Tibial nerve (tissue), 4 donors: ENCODE data around the gene GLYR1.

ENCODE experiments used
- CTCF ChIP-seq, 5 experiments: fragments of 200-600 bp in 3 of 5; fragments of 450-650 bp in 2 of 5; sonication (generic) in 3 of 5; IDR thresholded peaks; one replicate each; pipeline ENCODE4 v1.5.1; 2016 to 2019; ENCODE audit warnings: antibody characterized with exemption in 5 of 5, mild to moderate bottlenecking in 3 of 5, moderate library complexity in 2 of 5
- EP300 ChIP-seq, 2 donors: sonication (generic); formaldehyde crosslinking; IDR thresholded peaks; one replicate each; pipeline ENCODE4 v1.6.1; 2017; ENCODE audit warnings: antibody characterized with exemption in 2 of 2, mild to moderate bottlenecking in 1 of 2
- POLR2A ChIP-seq, 2 donors: fragments of 450-650 bp; IDR thresholded peaks; one replicate each; pipeline ENCODE4 v1.6.1; 2017; ENCODE audit warnings: antibody characterized with exemption in 2 of 2, mild to moderate bottlenecking in 2 of 2, moderate library complexity in 2 of 2

DNA sequence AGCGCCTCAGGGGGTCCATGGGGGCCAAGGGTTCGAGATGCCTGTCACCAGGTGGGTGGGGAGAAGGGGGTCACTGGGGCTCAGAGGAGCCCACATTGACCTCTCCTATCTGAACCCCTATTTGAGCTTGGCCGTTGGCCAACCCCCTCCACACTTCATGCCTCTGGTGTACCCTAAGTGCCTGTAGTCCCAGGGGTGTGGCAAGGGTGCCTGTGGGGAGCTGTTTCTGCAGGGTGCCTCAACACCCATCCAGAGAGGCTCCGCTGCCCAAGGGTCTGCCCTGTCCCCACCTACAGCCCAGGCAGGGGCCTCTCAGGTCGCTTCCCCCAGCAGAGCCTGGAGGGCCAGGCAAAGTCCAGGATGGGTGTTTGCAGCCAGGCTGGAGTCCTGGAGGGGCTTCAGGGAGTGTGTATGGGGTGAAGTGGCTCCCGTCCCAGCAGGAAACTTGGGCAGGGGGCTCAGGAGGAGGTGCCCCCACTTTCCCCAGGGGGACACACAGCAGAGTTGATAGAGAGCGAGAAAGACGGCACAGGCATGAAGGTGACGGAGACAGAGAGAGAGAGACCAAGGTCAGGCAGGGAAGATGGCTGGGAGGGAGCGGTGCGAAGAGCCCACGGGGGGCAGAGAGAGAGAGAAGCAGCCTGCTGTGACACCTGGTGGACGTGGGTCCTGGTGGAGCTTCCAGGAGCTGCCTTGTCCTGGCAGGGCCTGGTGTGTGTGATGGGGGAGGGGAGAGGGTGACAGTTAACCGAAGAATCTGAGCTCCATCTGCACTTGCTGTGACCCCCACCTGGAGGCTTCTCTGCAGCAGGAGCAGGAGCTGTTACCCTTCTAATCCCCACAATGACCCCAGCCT, 59.2 kb downstream of the GLYR1 start, which contains the start of gene SEPTIN12:
- TF ChIP-seq CTCF (IDR thresholded peaks at IDR 0.05) = no peak
- TF ChIP-seq POLR2A (IDR thresholded peaks at IDR 0.05) = no peak
- no peak for TF ChIP-seq EP300 (IDR thresholded peaks at IDR 0.05)
